GM06990 (cell line): ENCODE results near the gene PAPPA.
A peak's percentile ranks its signal among the peaks of the same experiment; 100 is the strongest.

Source experiments
- DNase-seq: peaks from one replicate; pipeline ENCODE4 v3.0.0-alpha.2; 2011; ENCODE audit not compliant: insufficient read length; ENCODE audit errors: extremely low read depth
- H3K27me3 ChIP-seq: replicated peaks from 2 replicates; pipeline ENCODE4 v1.6.0; 2011; ENCODE audit warnings: low read length; ENCODE audit not compliant: control insufficient read depth, insufficient read depth
- H3K36me3 ChIP-seq: 2 replicates; pipeline ENCODE4 v1.5.1; 2011; ENCODE audit warnings: low read length; ENCODE audit not compliant: control insufficient read depth, insufficient read depth
- H3K4me3 ChIP-seq: replicated peaks from 2 replicates; pipeline ENCODE4 v1.5.1; 2011; ENCODE audit warnings: low read depth, mild to moderate bottlenecking, control low read depth, low read length
- TF ChIP-seq, protein P1 (sequence below): IDR thresholded peaks from 2 replicates; pipeline ENCODE4 v1.5.1; 2011; ENCODE audit warnings: low read length, control low read depth, mild to moderate bottlenecking, inconsistent platforms; ENCODE audit not compliant: insufficient read depth, poor library complexity, severe bottlenecking

PAPPA gene

DNA sequence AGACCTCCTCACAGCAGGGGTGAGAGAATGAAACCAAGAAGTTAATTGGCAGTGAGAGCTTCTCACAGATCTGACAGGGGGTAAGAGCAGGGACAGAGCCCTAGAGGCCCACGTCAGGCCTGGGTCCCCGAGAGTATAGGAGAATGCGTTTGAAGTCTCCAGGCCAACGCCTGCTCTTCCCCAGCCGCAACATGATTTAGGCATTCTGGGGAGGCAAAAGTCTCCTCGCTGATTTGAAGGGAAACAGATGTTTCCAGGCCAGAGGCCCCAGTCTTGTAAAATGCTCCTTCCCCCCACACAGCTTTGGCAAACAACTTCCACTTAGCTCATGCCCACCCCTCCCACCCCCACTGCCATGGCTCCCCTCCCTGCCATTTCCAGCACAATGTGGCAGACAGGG, 294.3 kb downstream of the PAPPA start:
- no peak for DNase-seq
- TF ChIP-seq, protein P1, sequence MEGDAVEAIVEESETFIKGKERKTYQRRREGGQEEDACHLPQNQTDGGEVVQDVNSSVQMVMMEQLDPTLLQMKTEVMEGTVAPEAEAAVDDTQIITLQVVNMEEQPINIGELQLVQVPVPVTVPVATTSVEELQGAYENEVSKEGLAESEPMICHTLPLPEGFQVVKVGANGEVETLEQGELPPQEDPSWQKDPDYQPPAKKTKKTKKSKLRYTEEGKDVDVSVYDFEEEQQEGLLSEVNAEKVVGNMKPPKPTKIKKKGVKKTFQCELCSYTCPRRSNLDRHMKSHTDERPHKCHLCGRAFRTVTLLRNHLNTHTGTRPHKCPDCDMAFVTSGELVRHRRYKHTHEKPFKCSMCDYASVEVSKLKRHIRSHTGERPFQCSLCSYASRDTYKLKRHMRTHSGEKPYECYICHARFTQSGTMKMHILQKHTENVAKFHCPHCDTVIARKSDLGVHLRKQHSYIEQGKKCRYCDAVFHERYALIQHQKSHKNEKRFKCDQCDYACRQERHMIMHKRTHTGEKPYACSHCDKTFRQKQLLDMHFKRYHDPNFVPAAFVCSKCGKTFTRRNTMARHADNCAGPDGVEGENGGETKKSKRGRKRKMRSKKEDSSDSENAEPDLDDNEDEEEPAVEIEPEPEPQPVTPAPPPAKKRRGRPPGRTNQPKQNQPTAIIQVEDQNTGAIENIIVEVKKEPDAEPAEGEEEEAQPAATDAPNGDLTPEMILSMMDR: no peak
- Histone ChIP-seq H3K27me3 (no peaks in the 10 kb centered on the region), H3K4me3 (no peak overlapping the region), H3K36me3 (no peaks in the 10 kb centered on the region)

DNA sequence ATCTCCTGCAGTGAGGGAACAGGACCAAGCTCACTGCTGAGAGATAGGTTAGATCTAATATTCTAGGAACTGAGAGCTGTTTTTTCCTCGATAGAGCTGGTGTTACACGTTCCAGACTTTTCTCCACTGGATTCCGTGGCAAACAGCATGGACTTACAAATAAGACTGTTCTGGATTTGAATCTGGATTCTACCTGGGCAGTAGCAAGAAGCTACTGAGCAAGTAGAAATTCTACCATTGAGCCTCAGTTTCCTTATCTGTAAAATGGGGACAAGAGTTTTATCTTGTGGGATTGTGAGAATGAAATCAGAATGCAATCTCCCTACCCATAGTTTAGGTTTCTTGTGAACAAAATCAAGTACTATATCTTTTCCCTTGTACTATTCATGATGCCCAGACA, 294.8 kb downstream of the PAPPA start:
- Histone ChIP-seq H3K36me3 (no peaks in the 10 kb centered on the region), H3K4me3 (no peak overlapping the region), H3K27me3 (no peaks in the 10 kb centered on the region)
- TF ChIP-seq, protein P1: no peak
- DNase-seq: no peak

DNA sequence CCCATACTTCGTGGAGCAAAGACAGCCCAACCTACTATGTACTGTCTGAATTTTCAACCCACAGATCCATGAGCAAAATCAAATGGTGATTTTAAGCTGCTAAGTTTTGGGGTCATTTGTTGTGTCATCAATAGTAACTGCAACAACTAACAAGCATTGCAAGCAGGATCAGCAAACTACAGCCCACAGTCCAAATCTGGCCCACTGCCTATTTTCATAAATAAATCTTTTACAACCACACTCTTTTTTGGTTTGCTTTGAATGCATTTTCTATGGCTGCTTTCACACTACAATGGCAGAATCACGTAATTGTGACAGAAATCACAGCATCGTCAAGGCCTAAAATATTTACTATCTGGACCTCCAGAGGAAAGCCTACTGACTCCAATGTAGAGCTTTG, 296.4 kb downstream of the PAPPA start:
- Histone ChIP-seq H3K27me3 (no peaks in the 10 kb centered on the region), H3K4me3 (no peak overlapping the region), H3K36me3 (no peaks in the 10 kb centered on the region)
- TF ChIP-seq, protein P1: no peak
- no peak for DNase-seq

GRCh38 chr9:116450378-116451139, 297.0 kb downstream of the PAPPA start:
- TF ChIP-seq, protein P1: no peak
- no peak overlapping the region for H3K4me3 ChIP-seq
- no peaks in the 10 kb centered on the region for H3K27me3 ChIP-seq
- no peaks in the 10 kb centered on the region for H3K36me3 ChIP-seq
- peak; percentile 22 for DNase-seq

GRCh38 chr9:116451500-116452115, 298.0 kb downstream of the PAPPA start:
- no peaks in the 10 kb centered on the region for H3K36me3 ChIP-seq
- DNase-seq: no peak
- H3K4me3 ChIP-seq: no peak overlapping the region
- H3K27me3 ChIP-seq: no peaks in the 10 kb centered on the region
- TF ChIP-seq, protein P1: no peak
